Astrocyte (in vitro differentiated cells and primary cell): ENCODE measurements around the gene PFDN6. TPM values are rescaled to one million over a fixed set of nuclear protein-coding genes. Genes with fewer than 3 reads are reported as not detected.

ENCODE experiments used
- DNase-seq: peaks from one replicate; pipeline ENCODE4 v3.0.0-alpha.2; 2010; ENCODE audit warnings: low read depth
- FAIRE-seq: peaks from 2 replicates; lab custom pipeline; 2011; peaks lifted over from hg19 to GRCh38; lab: Jason Lieb, UNC
- H2AFZ ChIP-seq: 2 replicates; pipeline ENCODE4 v1.6.0; 2012; ENCODE audit warnings: low read depth, low read length, inconsistent platforms
- H3K27ac ChIP-seq: 2 replicates; pipeline ENCODE4 v1.5.1; 2011; ENCODE audit warnings: low read depth, low read length, inconsistent platforms
- H3K27me3 ChIP-seq: 2 replicates; pipeline ENCODE4 v1.6.0; 2011; ENCODE audit warnings: low read length, inconsistent platforms; ENCODE audit not compliant: insufficient read depth
- H3K36me3 ChIP-seq: 2 replicates; pipeline ENCODE4 v1.5.1; 2011; ENCODE audit warnings: low read length, inconsistent platforms; ENCODE audit not compliant: insufficient read depth
- H3K4me1 ChIP-seq: 2 replicates; pipeline ENCODE4 v1.5.1; 2011; ENCODE audit warnings: low read length, inconsistent platforms; ENCODE audit not compliant: insufficient read depth
- H3K4me2 ChIP-seq: 2 replicates; pipeline ENCODE4 v1.6.0; 2012; ENCODE audit warnings: low read length, inconsistent platforms
- H3K4me3 ChIP-seq: 2 replicates; pipeline ENCODE4 v1.5.1; 2011; ENCODE audit warnings: low read depth, mild to moderate bottlenecking, low read length, inconsistent platforms; ENCODE audit not compliant: insufficient read depth
- H3K79me2 ChIP-seq: 2 replicates; pipeline ENCODE4 v1.6.0; 2012; ENCODE audit warnings: mild to moderate bottlenecking, low read length, inconsistent platforms; ENCODE audit not compliant: insufficient read depth
- H3K9ac ChIP-seq: 2 replicates; pipeline ENCODE4 v1.6.0; 2012; ENCODE audit warnings: mild to moderate bottlenecking, low read length, inconsistent platforms
- H3K9me3 ChIP-seq: 2 replicates; pipeline ENCODE4 v1.5.1; 2012; ENCODE audit warnings: low read depth, mild to moderate bottlenecking, low read length, inconsistent platforms; ENCODE audit not compliant: insufficient read depth
- H4K20me1 ChIP-seq: 2 replicates; pipeline ENCODE4 v1.6.0; 2012; ENCODE audit warnings: low read length, inconsistent platforms; ENCODE audit not compliant: insufficient read depth
- H3K27ac Mint-ChIP-seq: one replicate; pipeline ENCODE4 v1.8.0; 2021; ENCODE audit warnings: mild to moderate bottlenecking, mixed read lengths; ENCODE audit not compliant: unreplicated experiment
- H3K27me3 Mint-ChIP-seq: one replicate; pipeline ENCODE4 v1.8.0; 2021; ENCODE audit warnings: low read depth, mixed read lengths; ENCODE audit not compliant: unreplicated experiment
- H3K36me3 Mint-ChIP-seq: one replicate; pipeline ENCODE4 v1.8.0; 2021; ENCODE audit warnings: low read depth, mixed read lengths; ENCODE audit not compliant: unreplicated experiment
- H3K4me1 Mint-ChIP-seq: one replicate; pipeline ENCODE4 v1.8.0; 2021; ENCODE audit warnings: low read depth, mixed read lengths; ENCODE audit not compliant: unreplicated experiment
- H3K4me3 Mint-ChIP-seq: one replicate; pipeline ENCODE4 v1.8.0; 2021; ENCODE audit warnings: mild to moderate bottlenecking, moderate library complexity, mixed read lengths; ENCODE audit not compliant: unreplicated experiment
- H3K9me3 Mint-ChIP-seq: one replicate; pipeline ENCODE4 v1.8.0; 2021; ENCODE audit warnings: mild to moderate bottlenecking, mixed read lengths; ENCODE audit not compliant: unreplicated experiment
- CTCF ChIP-seq: IDR thresholded peaks from 2 replicates; pipeline ENCODE4 v1.5.1; 2011; ENCODE audit warnings: low read depth, mild to moderate bottlenecking, inconsistent platforms, low read length, moderate library complexity; ENCODE audit not compliant: insufficient read depth
- EZH2 ChIP-seq: IDR thresholded peaks from 2 replicates; pipeline ENCODE4 v1.6.1; 2012; ENCODE audit warnings: mild to moderate bottlenecking, low read length, inconsistent platforms; ENCODE audit not compliant: insufficient read depth
- microRNA-seq: library from miRNA; unstranded; fragments of <30 nt; microRNA quantifications from one replicate; pipeline ENCODE4 v1.2.0, GENCODE V29; 2020
- total RNA-seq: library from RNA; stranded (reverse); gene quantifications from 2 replicates; pipeline ENCODE4 v1.2.1, GENCODE V29; 2021

Gene PFDN6
- total RNA-seq, 1 donor from 2014 or later, result 56.7 TPM

GRCh38 chr6:33339193-33339592 is 49.8 kb downstream of the PFDN6 start:
- H4K20me1 ChIP-seq, result no peaks in the 10 kb centered on the region
- H3K4me3 ChIP-seq, result no peak overlapping the region
- no peak overlapping the region for H3K27ac ChIP-seq
- H3K4me1 ChIP-seq, result no peaks in the 10 kb centered on the region
- Mint-ChIP-seq H3K9me3 (no peaks in the 10 kb centered on the region), H3K27me3 (peaks cover 18% of the 10 kb centered on the region), H3K36me3 (no peaks in the 10 kb centered on the region), H3K27ac (no peak overlapping the region), H3K4me1 (no peaks in the 10 kb centered on the region), H3K4me3 (no peak overlapping the region)
- DNase-seq, result no peak
- no peaks in the 10 kb centered on the region for H3K36me3 ChIP-seq
- no peaks in the 10 kb centered on the region for H3K79me2 ChIP-seq
- H2AFZ ChIP-seq, result no peak overlapping the region
- no peak for FAIRE-seq
- H3K9me3 ChIP-seq, result no peaks in the 10 kb centered on the region
- no peaks in the 10 kb centered on the region for H3K27me3 ChIP-seq
- TF ChIP-seq CTCF, result no peak
- no peak for TF ChIP-seq EZH2
- no peak overlapping the region for H3K4me2 ChIP-seq
- H3K9ac ChIP-seq, result no peak overlapping the region

Small RNAs within 50 kb of the gene (microRNA-seq; reads per million reads assigned to microRNA genes)
- 1.4 reads per million for gene MIR6834
- not detected for gene MIR6873

Other genes with a start within 250 kb of the PFDN6 start
- gene HLA-DPA1, start 216.0 kb upstream of the PFDN6 start, total RNA-seq, result 0.50 and 1.7 TPM in 2 replicates
- gene HLA-DPB1, start 213.6 kb upstream of the PFDN6 start, total RNA-seq, result 2.7 and 3.4 TPM in 2 replicates
- gene COL11A2, start 97.1 kb upstream of the PFDN6 start, total RNA-seq, result 1.3 and 2.2 TPM in 2 replicates
- 34.0 and 39.4 TPM in 2 replicates for gene RXRB, start 88.9 kb upstream of the PFDN6 start, total RNA-seq
- gene SLC39A7, start 88.7 kb upstream of the PFDN6 start, total RNA-seq, result 150 and 164 TPM in 2 replicates
- gene HSD17B8, start 84.9 kb upstream of the PFDN6 start, total RNA-seq, result 2.1 and 2.6 TPM in 2 replicates
- 30.8 and 31.1 TPM in 2 replicates for gene RING1, start 81.1 kb upstream of the PFDN6 start, total RNA-seq
- gene VPS52, start 17.7 kb upstream of the PFDN6 start, total RNA-seq, result 29.9 and 30.6 TPM in 2 replicates
- 1,911 and 2,061 TPM in 2 replicates for gene RPS18, start 17.5 kb upstream of the PFDN6 start, total RNA-seq
- gene B3GALT4, start 12.5 kb upstream of the PFDN6 start, total RNA-seq, result 1.5 and 1.8 TPM in 2 replicates
- gene WDR46, start 362 bp upstream of the PFDN6 start, total RNA-seq, result 59.7 and 63.7 TPM in 2 replicates
- gene RGL2, start 9.3 kb downstream of the PFDN6 start, total RNA-seq, result 36.5 and 38.9 TPM in 2 replicates
- gene TAPBP, start 24.5 kb downstream of the PFDN6 start, total RNA-seq, result 128 and 152 TPM in 2 replicates
- 13.1 and 17.3 TPM in 2 replicates for gene ZBTB22, start 28.1 kb downstream of the PFDN6 start, total RNA-seq
- 28.6 and 32.0 TPM in 2 replicates for gene DAXX, start 33.4 kb downstream of the PFDN6 start, total RNA-seq
- gene KIFC1, start 102.2 kb downstream of the PFDN6 start, total RNA-seq, result 2.9 and 4.2 TPM in 2 replicates
- 29.7 and 34.3 TPM in 2 replicates for gene PHF1, start 121.4 kb downstream of the PFDN6 start, total RNA-seq
- 232 and 256 TPM in 2 replicates for gene CUTA, start 128.5 kb downstream of the PFDN6 start, total RNA-seq
- gene SYNGAP1, start 130.5 kb downstream of the PFDN6 start, total RNA-seq, result 34.5 and 36.1 TPM in 2 replicates
- 9.8 and 10.4 TPM in 2 replicates for gene ZBTB9, start 165.0 kb downstream of the PFDN6 start, total RNA-seq